Hypothalamus (tissue), 51 donors: ENCODE measurements around the gene CELSR1.
"Not testable (repeated sequence)": the region's sequence is repeated elsewhere in the genome, so short reads cannot be mapped to it uniquely, and the experiment has no call there.

Experiments used
- DNase-seq, 51 donors: peaks; one replicate each; lab custom pipeline; 2025; lab: John Stamatoyannopoulos, UW

Gene CELSR1

DNA sequence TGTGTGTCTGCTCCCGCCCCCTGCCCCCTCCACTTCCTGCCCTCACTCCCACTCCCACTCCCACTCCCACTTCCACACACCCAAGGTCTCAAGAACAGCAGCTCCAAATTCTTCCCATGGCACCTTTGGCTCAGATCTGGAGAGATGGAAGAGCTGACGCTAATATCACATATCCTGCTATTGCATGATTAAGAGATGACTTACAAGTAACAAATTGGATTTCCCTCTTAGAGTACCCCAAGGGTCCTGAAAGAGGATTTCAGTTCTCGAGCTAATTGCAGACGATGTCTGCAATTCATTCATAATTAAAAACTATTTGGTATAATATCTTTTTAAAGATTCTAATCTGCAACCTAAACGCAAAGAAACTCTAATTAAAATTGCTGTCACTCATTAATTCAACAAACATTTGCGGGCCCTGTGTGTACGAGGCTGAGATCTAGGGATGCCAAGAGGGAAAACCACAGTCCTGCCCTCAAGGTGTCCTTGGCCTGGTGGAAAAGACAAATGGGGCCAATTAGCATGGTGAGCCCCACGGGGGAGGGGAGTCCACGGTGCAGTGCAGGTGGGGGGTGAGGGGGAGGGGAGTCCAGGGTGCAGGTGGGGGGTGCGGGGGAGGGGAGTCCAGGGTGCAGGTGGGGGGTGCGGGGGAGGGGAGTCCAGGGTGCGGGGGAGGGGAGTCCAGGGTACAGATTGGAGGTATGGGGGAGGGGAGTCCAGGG, 50.3 kb downstream of the CELSR1 start:
- no peak for DNase-seq

GRCh38 chr22:46484861-46485595, 52.4 kb downstream of the CELSR1 start:
- peak in 2 of 51 donors; percentile 2 to 42 for DNase-seq

GRCh38 chr22:46484156-46484860, 53.1 kb downstream of the CELSR1 start:
- DNase-seq = no peak

GRCh38 chr22:46483353-46483752, 54.1 kb downstream of the CELSR1 start:
- DNase-seq = no peak

DNA sequence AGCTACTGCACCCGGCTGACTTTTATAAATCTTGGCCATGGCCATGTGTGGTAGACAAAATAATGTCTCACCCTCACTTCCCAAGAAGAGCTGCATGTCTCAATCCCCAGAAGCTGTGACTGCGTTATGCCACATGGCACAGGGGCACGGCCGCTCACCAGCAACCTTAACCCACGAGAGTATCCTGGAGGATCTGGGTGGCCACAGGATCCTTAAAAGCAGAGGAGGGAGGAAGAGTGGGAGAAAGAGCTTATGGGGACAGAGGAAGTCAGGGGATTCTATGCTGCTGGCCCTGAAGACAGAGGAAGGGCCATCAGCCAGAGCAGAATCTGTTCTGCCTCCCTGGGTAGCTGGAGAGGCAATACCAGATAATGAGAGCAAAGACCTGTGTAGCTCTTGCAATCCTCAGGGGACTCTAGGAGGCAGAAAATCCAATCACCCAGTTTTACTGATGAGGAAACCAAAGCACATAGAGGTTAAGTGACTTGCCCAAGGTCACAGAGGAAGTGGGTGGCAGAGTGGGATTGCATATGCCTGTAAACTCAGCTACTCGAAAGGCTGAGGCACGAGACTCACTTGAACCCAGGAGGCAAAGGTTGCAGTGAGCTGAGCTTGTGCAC, 55.3 kb downstream of the CELSR1 start:
- no peak for DNase-seq

GRCh38 chr22:46481386-46481785, 56.0 kb downstream of the CELSR1 start:
- no peak for DNase-seq

DNA sequence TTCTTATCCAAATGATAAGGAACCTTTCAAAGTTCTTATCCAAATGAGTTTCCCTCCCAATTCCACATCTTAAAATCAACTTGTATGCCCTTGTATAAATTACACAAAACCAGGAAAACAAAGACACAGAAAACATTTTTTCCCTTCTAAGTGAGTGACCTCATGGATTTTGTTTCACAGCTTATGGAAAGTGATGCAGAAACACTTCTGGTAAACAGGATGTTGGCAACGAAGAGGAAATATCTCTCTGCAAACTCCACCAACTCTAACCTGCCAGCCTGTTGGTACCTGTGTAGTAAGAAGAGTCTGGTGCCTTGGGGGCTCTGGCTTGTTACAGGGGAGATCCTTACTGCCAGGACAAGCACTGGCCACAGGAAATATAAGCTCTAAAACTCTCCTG, 57.0 kb downstream of the CELSR1 start:
- DNase-seq = no peak

DNA sequence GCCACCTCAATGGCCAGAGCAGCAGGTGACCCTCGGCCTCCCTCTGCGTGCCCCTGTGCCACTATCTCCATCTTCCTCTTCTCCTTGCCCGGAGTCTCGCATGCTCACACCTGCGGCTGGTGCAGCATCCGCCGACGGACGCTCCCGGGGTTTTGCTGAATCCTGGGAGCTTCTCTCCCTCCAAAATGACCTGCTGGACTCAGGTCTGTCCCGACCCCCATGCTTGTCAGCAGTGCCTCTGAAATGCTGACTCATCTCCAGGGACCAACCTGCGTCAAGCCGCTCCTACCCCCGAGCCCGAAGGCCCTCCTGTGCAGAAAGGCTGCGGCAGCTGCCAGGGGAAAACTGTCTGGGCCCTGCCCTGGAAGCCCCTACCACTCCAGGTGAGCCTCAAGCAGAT, 58.4 kb downstream of the CELSR1 start:
- no peak for DNase-seq

DNA sequence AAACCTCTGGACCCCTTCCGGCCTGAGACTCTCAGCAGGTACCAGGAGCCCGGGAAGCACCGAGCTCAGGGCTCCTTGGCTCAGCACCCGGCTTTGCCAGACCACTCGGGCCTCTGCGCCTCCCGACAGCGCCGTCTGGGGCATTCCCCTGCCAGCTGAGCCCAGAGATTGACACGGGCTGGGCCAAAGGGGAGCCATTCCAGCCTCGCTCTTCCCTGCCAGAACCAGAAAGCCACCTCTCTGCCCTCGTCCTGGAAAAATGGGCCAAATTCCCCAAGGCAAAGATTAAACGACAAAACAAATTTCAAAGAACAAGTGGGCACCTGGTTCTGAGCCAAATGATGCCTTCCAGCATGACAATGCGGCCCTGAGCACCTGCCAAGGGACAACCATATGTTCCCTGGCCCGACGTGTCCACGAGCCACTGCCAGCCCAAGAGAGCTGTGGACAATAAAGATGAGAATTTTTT, 59.3 kb downstream of the CELSR1 start:
- no peak for DNase-seq

DNA sequence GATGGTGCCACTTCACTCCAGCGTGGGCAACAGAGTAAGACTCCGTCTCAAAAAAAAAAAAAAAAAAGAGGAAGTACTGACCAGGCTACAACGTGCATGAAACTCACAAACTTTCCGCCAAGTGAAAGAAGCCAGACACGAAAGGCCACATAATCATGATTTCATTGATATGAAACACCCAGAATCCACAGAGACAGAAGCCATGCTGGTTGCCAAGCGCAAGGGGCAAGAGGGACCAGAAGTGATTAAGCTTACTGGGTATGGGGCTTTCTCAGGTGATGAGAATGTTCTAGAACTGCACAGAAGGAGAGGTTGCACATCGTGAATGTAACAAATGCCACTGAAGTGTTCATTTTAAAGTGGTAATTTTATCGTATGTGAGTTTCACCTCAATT, 60.9 kb downstream of the CELSR1 start:
- DNase-seq = no peak

GRCh38 chr22:46473896-46474557, 63.4 kb downstream of the CELSR1 start:
- DNase-seq = no peak

DNA sequence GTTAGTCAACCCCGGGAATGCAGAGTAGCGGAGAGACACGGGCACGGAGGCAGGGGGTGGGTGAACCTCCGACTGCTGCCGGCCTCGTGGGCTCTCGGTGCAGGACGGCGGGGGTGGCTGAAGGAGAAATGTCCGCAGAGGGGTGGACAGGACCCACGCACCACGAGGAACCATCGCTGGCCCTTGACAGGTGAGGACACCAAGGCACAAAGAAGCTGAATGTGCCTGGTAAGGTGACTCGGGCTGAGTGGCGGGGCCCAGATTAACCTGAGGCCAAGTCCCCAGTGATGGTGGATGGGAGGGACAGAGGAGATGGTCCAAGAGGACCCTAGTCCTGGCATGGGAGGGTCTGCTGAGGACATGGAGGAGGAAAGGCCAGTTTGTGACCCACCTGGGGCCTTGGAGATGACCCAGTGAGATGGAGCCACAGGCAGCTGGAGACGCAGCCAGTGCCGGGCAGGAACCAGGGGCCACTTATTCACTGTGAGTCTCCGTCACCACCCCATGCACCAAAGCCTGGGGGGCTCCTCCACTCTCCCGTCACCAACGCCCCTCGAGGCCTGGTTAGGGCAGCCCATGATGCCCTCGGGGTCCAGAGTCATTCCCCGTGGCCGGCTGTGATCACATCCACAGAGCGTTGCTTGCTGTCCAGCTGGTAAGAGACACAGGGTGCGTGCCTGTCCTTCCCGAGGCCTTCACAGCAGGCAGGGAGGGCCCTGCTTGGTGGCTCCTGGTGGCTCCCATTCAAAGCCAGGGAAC, 64.2 kb downstream of the CELSR1 start:
- no peak for DNase-seq

- DNase-seq = no peak
Observed at GRCh38 chr22:46472722-46473016, 64.8 kb downstream of the CELSR1 start.

DNA sequence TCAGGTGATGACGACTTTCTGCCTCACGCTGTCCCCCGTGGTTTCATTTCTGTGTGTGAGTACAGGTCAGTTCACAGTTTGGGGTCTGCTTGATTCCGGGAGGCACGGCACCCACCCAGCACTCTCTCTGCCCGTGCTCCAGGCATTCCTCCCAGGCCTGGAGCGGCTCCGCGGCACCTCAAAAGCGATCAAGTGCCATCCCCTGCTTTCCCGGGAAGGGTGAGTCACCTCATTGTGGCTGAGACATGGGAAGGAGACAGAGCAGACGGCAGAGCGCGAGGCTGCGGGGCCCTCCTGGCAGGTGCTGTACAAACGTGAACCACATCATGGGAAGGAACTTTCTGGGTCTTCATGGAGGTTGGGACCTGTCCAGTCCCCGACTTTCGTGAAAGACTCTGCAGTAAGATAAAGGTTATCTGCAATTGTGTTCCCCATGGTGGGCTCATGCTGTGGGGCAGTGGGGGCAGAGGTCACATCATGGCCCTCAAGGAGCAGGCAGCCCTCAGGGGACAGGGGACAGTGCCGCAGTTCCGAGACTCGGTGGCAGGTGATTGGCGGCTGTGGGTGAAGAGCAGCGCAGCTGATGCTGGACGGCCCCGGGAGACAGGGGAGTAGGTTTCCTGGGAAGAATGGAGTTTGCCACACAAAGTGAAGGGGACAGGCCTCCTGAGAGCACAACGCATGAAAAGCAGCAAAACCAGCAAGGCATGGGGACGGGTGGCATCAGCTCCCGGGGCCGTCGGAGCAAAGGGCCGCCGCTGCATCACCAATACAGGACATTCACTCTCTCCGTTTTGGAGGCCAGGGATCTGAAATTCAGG, 65.3 kb downstream of the CELSR1 start:
- no peak for DNase-seq

GRCh38 chr22:46471330-46471729, 66.1 kb downstream of the CELSR1 start:
- not testable (repeated sequence) for DNase-seq

DNA sequence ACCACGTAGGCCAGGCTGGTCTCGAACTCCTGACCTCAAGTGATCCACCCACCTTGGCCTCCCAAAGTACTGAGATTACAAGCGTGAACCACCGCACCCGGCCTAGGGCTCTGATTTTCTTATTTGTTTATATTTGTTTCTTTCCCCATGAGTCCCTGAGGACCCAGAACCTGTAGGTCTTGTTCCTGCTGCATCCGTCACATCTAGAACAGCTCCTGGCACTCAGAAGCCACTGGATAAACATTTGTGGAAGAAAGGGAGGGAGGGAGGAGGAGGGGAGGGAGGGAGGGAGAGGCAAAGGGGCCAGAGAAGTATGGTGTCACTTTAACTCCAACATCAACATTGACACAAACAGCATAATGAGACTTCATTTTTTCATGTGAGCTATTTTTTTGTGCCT, 67.7 kb downstream of the CELSR1 start:
- no peak for DNase-seq

- DNase-seq = no peak
Observed at GRCh38 chr22:46467006-46467405, 70.4 kb downstream of the CELSR1 start.

DNA sequence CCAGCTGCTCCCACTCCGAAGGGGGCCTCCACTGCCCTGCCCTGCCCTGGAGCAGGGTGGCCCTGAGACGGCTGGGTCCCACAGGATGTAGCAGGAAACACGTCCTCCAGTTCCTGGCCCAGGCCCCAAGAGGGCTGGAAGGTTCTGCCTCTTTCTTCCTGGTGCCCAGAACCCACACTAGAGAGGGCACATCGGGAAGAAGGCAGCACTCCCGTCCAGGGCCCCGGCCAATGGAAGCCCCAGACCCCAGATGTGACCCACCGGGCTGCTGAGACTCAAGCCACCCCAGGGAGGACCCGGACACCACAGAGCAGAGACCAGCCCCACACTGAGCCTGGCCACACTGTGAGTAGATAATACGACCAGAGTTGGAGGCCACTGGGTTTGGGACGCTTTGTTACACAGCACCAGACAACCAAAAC, 71.2 kb downstream of the CELSR1 start:
- DNase-seq = no peak

DNA sequence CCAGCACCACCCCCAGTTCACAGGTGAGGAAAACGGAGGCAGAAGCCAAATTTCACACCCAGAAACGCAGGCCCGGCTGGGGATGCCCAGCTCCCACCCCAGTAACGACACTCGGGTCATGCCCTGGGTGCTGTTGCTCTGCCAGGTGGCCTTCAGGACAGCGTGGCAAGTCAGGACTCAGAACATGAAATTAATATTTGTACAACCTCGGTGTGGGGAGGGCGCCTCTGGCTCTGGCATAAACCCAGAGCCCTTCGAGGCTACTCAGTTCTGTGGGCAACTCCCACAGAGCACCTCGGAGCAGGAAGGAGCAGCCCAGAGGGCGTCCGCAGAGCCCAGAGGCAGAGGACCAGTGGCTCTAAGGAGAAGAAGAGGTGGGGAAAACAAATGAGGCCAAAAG, 71.6 kb downstream of the CELSR1 start:
- no peak for DNase-seq
